Measurements from ENCODE around the gene RAB24.
"Not testable (repeated sequence)": the region's sequence is repeated elsewhere in the genome, so short reads cannot be mapped to it uniquely, and the experiment has no call there.

Gene RAB24

GRCh38 chr5:177311723-177312648 is 8.5 kb upstream of the RAB24 start, which contains the start of gene MXD3:
Gene MXD3, minus strand, starts transcription at chr5:177311898. Its CDS starts 68 bp downstream, at chr5:177311830.
- peak within 1 kb of the TSS; percentile 62 for H3K4me3 ChIP-seq (ENCODE audit: low read depth, low read length)

DNA sequence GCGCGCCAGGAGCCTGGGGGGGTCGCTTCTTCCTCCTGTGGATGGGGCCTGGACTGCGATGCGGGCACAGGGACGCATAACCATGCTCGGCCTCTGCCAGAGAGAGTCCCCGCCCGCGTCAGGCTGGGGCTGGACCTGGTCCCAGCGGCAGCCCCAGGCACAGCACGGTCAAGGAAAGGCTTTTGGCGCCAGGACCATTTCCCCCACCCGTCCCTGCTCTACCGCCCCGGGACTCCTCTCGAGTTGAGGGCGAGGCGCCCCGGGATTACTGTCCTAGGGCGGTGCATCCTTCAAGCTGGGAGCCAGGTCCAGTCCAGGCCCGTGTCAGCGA is 7.8 kb upstream of the RAB24 start:
- H3K4me3 ChIP-seq (ENCODE audit: low read depth, low read length), result peak overlapping the region; percentile 62

- peak overlapping the region; percentile 62 for H3K4me3 ChIP-seq (ENCODE audit: low read depth, low read length)
Measured at GRCh38 chr5:177310757-177311391, 7.4 kb upstream of the RAB24 start.

GRCh38 chr5:177310332-177310731 is 6.8 kb upstream of the RAB24 start:
- no peak overlapping the region for H3K4me3 ChIP-seq (ENCODE audit: low read depth, low read length)

GRCh38 chr5:177309351-177310191 is 6.1 kb upstream of the RAB24 start:
- no peak overlapping the region for H3K4me3 ChIP-seq (ENCODE audit: low read depth, low read length)

GRCh38 chr5:177308740-177309139 is 5.2 kb upstream of the RAB24 start:
- no peak overlapping the region for H3K4me3 ChIP-seq (ENCODE audit: low read depth, low read length)

- H3K4me3 ChIP-seq (ENCODE audit: low read depth, low read length), result no peak overlapping the region
Measured at GRCh38 chr5:177307544-177308363, 4.2 kb upstream of the RAB24 start.

- H3K4me3 ChIP-seq (ENCODE audit: low read depth, low read length), result no peak overlapping the region
Measured at GRCh38 chr5:177306674-177307543, 3.4 kb upstream of the RAB24 start.

DNA sequence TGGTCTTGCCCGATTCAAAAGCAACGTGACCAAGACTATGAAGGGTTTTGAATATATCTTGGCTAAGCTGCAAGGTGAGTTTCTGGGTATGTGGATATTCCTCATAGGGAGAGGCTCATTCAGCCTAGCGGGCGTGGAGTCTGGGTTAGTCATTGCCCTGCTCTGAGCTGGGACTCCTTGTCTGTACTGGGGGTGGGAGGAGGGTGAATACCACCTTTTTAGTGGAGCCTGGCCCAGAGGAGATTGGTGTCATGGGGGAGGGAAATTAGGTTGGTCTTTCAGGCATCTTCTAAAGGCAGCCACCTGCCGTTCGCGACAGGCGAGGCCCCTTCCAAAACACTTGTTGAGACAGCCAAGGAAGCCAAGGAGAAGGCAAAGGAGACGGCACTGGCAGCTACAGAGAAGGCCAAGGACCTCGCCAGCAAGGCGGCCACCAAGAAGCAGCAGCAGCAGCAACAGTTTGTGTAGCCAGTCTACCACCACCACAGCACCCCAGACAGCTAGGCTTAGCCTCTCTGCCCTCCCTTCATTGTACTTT is 2.7 kb upstream of the RAB24 start:
- H3K4me3 ChIP-seq (ENCODE audit: low read depth, low read length), result not testable (repeated sequence)

DNA sequence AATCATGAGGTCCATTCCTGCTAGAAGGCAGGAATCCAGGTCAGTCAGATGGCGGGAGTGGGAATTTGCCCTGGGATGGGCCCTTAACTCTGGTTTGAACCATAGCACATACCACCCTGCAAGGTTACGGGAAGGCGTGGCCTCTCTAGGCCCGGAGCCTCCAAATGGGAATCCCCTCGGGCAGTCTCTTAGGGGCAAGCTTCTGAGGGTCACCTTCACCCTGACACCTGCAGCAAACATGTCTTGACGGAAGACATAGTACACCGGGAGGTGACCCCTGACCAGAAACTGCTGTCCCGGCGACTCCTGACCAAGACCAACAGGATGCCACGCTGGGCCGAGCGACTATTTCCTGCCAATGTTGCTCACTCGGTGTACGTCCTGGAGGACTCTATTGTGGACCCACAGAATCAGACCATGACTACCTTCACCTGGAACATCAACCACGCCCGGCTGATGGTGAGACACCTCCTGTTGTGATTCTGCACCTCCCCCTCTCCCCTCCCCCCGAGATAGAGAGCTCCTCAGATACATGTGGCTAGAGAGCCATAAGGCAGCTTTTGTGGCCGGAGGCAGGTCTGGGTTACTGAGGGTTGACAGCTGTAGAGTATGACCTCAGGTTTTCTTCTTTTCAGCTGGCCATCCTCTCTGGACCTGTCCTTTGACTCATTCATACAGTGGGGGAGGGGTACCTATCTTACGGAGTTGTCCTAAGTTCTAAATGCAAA is 1.0 kb upstream of the RAB24 start:
- peak overlapping the region; percentile 95 for H3K4me3 ChIP-seq (ENCODE audit: low read depth, low read length)

GRCh38 chr5:177303925-177304391 is 439 bp upstream of the RAB24 start:
- H3K4me3 ChIP-seq (ENCODE audit: low read depth, low read length), result peak overlapping the region; percentile 95

GRCh38 chr5:177302354-177303110 is 987 bp downstream of the RAB24 start:
- peak overlapping the region; percentile 95 for H3K4me3 ChIP-seq (ENCODE audit: low read depth, low read length)

GRCh38 chr5:177301503-177302165 is 1.9 kb downstream of the RAB24 start:
- H3K4me3 ChIP-seq (ENCODE audit: low read depth, low read length), result no peak overlapping the region

GRCh38 chr5:177300951-177301350 is 2.6 kb downstream of the RAB24 start:
- H3K4me3 ChIP-seq (ENCODE audit: low read depth, low read length), result no peak overlapping the region

DNA sequence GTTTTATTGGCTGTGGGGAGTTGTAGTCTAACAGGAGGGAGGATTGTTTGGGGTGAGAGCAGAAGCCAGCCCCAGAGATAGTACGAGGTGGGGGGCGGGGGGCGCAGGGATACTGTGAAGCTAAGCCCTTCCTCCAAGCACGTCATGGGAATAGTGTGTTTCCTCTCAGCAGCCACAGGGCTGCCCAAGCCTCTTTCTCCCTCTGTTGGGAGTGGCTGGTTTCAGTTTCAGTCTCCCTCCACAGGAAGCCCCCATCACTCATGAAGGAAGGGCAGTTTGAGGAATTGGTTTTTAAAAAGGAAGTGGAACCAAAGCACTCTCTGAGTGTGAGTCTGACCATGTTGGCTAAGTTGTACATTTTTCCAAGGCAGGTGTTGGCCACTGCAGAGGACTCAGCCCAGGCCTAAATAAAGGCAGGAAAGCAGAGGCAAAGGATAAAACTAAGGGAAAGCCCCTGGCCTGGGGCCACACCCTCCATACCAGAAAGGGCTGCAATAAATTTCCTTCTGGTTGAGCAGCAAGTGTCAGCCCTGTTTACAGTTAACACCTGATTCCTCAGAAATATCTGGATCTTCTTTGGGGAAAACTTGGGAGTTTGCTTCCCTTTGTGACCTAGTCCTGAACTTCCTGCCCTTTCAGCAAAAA is 3.2 kb downstream of the RAB24 start:
- no peak overlapping the region for H3K4me3 ChIP-seq (ENCODE audit: low read depth, low read length)

DNA sequence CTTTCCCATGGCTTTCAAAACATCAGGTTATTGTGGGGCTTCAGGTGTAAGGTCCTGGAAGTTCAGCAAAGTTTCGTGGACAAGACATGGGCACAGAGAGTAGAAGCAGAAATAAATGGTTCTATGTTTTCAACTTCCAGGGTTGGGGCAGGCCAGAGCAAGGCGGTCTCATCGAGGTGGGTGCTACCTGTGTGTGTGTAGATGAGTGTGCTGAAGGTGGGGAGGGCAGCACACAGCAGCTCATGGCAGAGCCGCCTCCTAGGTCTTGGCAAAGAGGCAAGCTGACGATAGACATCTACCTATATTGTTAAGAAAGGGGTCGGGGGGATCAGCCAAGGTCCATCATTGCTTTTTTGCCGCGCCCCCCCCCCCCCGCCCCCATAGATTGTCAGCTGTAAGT is 3.8 kb downstream of the RAB24 start:
- no peak overlapping the region for H3K4me3 ChIP-seq (ENCODE audit: low read depth, low read length)

- H3K4me3 ChIP-seq (ENCODE audit: low read depth, low read length), result no peak overlapping the region
Measured at GRCh38 chr5:177297922-177298321, 5.6 kb downstream of the RAB24 start.
